ENCODE data around the gene DPEP1.

GRCh38 chr16:89615176-89615575 lies 1.7 kb downstream of the DPEP1 start:
- TF ChIP-seq CTCF (IDR thresholded peaks at IDR 0.05) (no peak), EP300 (IDR thresholded peaks at IDR 0.05; ENCODE audit: low read depth) (no peak), POLR2A (IDR thresholded peaks at IDR 0.05) (no peak), POLR2AphosphoS5 (IDR thresholded peaks at IDR 0.05) (no peak)

All from transverse colon (tissue), 4 donors.